Thyroid gland (tissue), 4 donors: ENCODE data around the gene ABCA13. TPM values are rescaled to one million over a fixed set of nuclear protein-coding genes. Genes with fewer than 3 reads are reported as not detected.

Experiments used
- DNase-seq, 2 donors: peaks; one replicate each; pipeline ENCODE4 v3.0.0-alpha.2; 2019
- H3K27ac ChIP-seq, 3 donors: fragments of 200-600 bp; sonication (generic); 1 replicate in 2 of 3; 2 replicates in 1 of 3; pipeline ENCODE4 v1.5.1; 2016 to 2019; ENCODE audit warnings: mild to moderate bottlenecking in 1 of 3, moderate library complexity in 1 of 3
- H3K27me3 ChIP-seq: fragments of 200-600 bp; sonication (generic); one replicate; pipeline ENCODE4 v1.5.1; 2019
- H3K36me3 ChIP-seq, 2 donors: fragments of 200-600 bp; sonication (generic); one replicate each; pipeline ENCODE4 v1.5.1; 2016 to 2019
- H3K4me1 ChIP-seq, 2 donors: fragments of 200-600 bp; sonication (generic); one replicate each; pipeline ENCODE4 v1.5.1; 2017 to 2019
- H3K4me3 ChIP-seq, 3 donors: fragments of 200-600 bp; sonication (generic); replicated peaks in 1 of 3; 1 replicate in 2 of 3; 2 replicates in 1 of 3; pipeline ENCODE4 v1.5.1; 2016; ENCODE audit warnings: mild to moderate bottlenecking in 1 of 3
- H3K9me3 ChIP-seq: fragments of 200-600 bp; sonication (generic); one replicate; pipeline ENCODE4 v1.5.1; 2017
- POLR2A ChIP-seq, 2 donors: fragments of 450-650 bp; IDR thresholded peaks; one replicate each; pipeline ENCODE4 v1.6.1; 2017; ENCODE audit warnings: antibody characterized with exemption in 2 of 2, mild to moderate bottlenecking in 2 of 2, moderate library complexity in 1 of 2
- WGBS, 2 donors: methylation state at CpG; one replicate each; pipeline ENCODE4 v1.1.5; 2017; 5-methylcytosine and 5-hydroxymethylcytosine counted together
- intact Hi-C: fragments of 100-400 bp; cut with DNase I; formaldehyde crosslinking; loops from one replicate; pipeline ENCODE4 v1.15.1; 2023
- total RNA-seq, 4 donors: library from RNA; depleted of rRNA; stranded (reverse); fragments of >200 nt; gene quantifications; one replicate each; pipeline ENCODE4 v1.2.3, GENCODE V29; 2016
- TF ChIP-seq, protein P1 (sequence below), 6 experiments: fragments of 200-600 bp in 3 of 6; fragments of 450-650 bp in 3 of 6; sonication (generic) in 3 of 6; IDR thresholded peaks; one replicate each; pipeline ENCODE4 v1.5.1; 2016 to 2019; ENCODE audit warnings: antibody characterized with exemption in 6 of 6, mild to moderate bottlenecking in 2 of 6, inconsistent platforms in 1 of 6, moderate library complexity in 1 of 6

ABCA13 gene
- total RNA-seq, 4 donors from 2014 or later = 7.6 to 13.3 (median 11.7) TPM

DNA sequence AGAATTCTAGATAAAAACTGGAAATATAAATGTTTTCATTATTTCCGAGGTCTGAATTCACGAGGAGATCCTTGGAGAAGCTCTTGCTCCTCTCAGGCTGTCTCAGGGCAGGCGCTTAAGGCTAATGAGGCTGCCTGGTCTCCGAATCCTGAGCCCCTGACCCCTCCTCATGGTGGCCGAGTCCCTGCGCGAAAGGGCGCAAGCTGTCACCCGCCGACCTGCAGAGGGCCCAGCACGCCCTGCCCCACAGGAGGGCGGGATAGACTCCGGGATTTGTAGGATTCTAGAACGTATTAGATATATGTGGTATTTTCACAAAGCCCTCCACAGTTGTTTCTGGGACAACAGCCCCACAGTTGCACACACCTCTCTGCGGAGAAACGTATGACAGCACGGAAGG is 284.1 kb downstream of the ABCA13 start:
- DNase-seq = no peak
- TF ChIP-seq POLR2A (IDR thresholded peaks at IDR 0.05) = no peak
- TF ChIP-seq, protein P1, sequence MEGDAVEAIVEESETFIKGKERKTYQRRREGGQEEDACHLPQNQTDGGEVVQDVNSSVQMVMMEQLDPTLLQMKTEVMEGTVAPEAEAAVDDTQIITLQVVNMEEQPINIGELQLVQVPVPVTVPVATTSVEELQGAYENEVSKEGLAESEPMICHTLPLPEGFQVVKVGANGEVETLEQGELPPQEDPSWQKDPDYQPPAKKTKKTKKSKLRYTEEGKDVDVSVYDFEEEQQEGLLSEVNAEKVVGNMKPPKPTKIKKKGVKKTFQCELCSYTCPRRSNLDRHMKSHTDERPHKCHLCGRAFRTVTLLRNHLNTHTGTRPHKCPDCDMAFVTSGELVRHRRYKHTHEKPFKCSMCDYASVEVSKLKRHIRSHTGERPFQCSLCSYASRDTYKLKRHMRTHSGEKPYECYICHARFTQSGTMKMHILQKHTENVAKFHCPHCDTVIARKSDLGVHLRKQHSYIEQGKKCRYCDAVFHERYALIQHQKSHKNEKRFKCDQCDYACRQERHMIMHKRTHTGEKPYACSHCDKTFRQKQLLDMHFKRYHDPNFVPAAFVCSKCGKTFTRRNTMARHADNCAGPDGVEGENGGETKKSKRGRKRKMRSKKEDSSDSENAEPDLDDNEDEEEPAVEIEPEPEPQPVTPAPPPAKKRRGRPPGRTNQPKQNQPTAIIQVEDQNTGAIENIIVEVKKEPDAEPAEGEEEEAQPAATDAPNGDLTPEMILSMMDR (IDR thresholded peaks at IDR 0.05) = no peak
- intact Hi-C loops = no loop called here

DNA sequence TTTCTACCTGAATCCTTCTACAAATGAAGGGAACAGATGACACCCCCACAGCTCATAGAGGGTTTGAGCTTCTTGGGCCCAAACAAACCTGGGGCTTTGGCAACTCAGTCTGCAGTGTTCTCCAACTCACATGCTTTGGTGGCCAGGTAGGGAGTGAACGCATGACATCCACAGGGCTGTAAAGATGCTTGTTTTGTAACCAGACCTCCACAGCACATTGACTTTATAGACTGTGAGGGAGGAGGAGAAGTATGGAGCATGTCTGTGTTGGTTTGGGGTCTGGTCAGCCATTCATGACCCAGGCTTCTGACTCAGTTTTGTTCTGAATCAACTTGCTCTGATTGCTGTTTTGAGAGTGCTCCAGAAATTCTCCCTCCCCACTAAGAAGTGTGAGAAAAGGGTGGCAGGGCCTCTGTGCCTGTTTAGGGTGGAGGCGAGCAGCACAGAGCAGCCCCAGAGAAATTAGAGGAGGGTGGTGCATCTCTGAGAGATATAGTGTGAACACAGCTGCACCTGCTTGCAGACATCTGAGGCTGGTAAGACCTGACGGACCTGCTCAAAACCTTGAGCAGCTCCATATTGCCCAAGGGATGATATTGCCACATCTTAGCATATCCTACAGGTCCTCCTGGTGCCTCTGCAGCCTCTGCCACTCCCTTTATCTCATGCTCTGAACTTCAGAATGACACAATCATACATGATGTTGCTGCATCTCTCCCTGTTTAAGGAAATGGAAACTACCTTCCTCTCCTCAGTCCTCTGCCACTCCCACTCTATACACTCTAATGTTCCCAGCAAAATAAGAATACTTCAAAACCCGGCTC is 287.7 kb downstream of the ABCA13 start:
- Histone ChIP-seq H3K9me3 (no peaks in the 10 kb centered on the region), H3K27ac (no peak overlapping the region), H3K4me3 (no peak overlapping the region), H3K27me3 (no peaks in the 10 kb centered on the region), H3K36me3 (no peaks in the 10 kb centered on the region), H3K4me1 (no peaks in the 10 kb centered on the region)
- no peak for TF ChIP-seq POLR2A (IDR thresholded peaks at IDR 0.05)
- TF ChIP-seq, protein P1 (IDR thresholded peaks at IDR 0.05) = no peak
- DNase-seq = no peak
- WGBS, 2 donors = 79 to 80% methylated on average over 4 of the region's 4 CpGs
- intact Hi-C loops = no loop called here

More for the DNA sequence above, 284.1 kb downstream of the ABCA13 start:
- H3K27ac ChIP-seq = no peak overlapping the region
- H3K4me1 ChIP-seq = no peaks in the 10 kb centered on the region
- H3K27me3 ChIP-seq = no peaks in the 10 kb centered on the region
- H3K36me3 ChIP-seq = no peaks in the 10 kb centered on the region
- no peaks in the 10 kb centered on the region for H3K9me3 ChIP-seq
- 91 to 93% methylated on average over 17 of the region's 17 CpGs for WGBS, 2 donors
- no peak overlapping the region for H3K4me3 ChIP-seq

DNA sequence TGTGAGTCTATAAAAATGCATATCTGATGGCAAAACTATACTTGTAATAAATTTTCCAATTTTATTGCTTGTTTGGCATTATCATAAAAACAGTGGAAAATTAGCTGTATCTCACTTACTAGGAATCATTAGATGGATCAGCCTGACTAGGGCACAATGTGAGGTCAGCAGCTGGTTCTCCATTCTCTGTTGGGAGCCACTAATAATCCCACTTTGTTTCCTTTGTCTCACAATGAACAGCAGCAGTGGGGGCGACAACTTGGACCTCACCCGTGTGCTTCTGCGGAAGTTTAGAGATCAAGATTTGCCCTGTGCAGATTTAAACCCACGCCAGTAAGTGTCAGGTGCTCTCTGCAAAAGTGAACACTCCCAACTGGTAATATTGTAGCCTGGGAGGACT is 295.5 kb downstream of the ABCA13 start:
- intact Hi-C loops = no loop called here
- WGBS, 2 donors = 65 to 87% methylated on average over 4 of the region's 4 CpGs
- H3K4me3 ChIP-seq = no peak overlapping the region
- no peaks in the 10 kb centered on the region for H3K27me3 ChIP-seq
- TF ChIP-seq, protein P1 (IDR thresholded peaks at IDR 0.05) = no peak
- TF ChIP-seq POLR2A (IDR thresholded peaks at IDR 0.05) = no peak
- no peaks in the 10 kb centered on the region for H3K36me3 ChIP-seq
- DNase-seq = no peak
- no peaks in the 10 kb centered on the region for H3K4me1 ChIP-seq
- no peaks in the 10 kb centered on the region for H3K9me3 ChIP-seq
- no peak overlapping the region for H3K27ac ChIP-seq

DNA sequence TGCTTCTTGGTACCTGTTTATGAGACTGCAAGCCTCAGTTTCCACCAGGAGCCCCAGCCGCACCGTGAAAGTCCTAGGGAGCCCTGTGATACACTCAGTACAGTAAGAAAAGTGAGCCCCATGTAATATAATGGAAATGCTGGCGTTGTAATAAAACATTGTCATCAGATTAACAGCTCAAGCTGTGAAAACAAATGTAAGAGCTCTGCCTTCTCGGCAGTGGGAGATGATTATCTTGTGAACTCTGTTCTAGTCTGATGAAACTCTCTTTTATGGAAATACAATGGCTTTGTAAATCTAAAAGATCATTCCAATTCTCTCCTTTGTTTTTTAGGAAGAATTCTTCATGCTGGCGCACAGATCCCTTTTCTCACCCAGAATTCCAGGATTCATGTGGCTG is 299.9 kb downstream of the ABCA13 start:
- Histone ChIP-seq H3K27ac (no peak overlapping the region), H3K4me3 (no peak overlapping the region), H3K27me3 (no peaks in the 10 kb centered on the region), H3K4me1 (no peaks in the 10 kb centered on the region), H3K9me3 (no peaks in the 10 kb centered on the region), H3K36me3 (no peaks in the 10 kb centered on the region)
- DNase-seq = no peak
- intact Hi-C loops = no loop called here
- WGBS, 2 donors = 60 to 62% methylated on average over 5 of the region's 5 CpGs
- TF ChIP-seq, protein P1 (IDR thresholded peaks at IDR 0.05) = no peak
- TF ChIP-seq POLR2A (IDR thresholded peaks at IDR 0.05) = no peak

DNA sequence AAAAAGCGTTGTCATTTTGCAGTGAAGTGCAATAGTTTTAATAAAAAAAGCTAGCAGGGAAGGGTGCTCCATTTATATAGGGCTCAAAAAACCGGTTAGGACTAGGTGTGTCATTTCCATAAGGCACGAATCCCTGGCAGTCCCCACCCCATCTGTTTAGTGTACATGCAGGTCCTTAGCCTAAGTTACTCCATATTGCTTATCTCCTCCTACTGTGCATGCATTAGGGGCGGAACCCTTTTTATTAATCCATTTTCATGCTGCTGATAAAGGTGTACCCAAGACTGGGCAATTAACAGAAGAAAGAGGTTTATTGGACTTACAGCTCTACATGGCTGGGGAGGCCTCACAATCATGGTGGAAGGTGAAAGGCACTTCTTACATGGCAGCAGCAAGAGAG is 301.4 kb downstream of the ABCA13 start:
- no peak overlapping the region for H3K27ac ChIP-seq
- no peaks in the 10 kb centered on the region for H3K4me1 ChIP-seq
- no peak for DNase-seq
- WGBS, 2 donors = 90 to 94% methylated on average over 4 of the region's 4 CpGs
- no peak overlapping the region for H3K4me3 ChIP-seq
- no peak for TF ChIP-seq POLR2A (IDR thresholded peaks at IDR 0.05)
- TF ChIP-seq, protein P1 (IDR thresholded peaks at IDR 0.05) = no peak
- intact Hi-C loops = no loop called here
- no peaks in the 10 kb centered on the region for H3K27me3 ChIP-seq
- H3K36me3 ChIP-seq = no peaks in the 10 kb centered on the region
- no peaks in the 10 kb centered on the region for H3K9me3 ChIP-seq
